NCI-H2171 treated with DMSO at 0.1 percent for 48 hours (cell line): Measurements from ENCODE around the gene GMPS.
"Not testable (repeated sequence)": the region's sequence is repeated elsewhere in the genome, so short reads cannot be mapped to it uniquely, and the experiment has no call there.

Experiments used
- DNase-seq: peaks from one replicate; lab custom pipeline; 2025; lab: John Stamatoyannopoulos, UW

GMPS gene

DNA sequence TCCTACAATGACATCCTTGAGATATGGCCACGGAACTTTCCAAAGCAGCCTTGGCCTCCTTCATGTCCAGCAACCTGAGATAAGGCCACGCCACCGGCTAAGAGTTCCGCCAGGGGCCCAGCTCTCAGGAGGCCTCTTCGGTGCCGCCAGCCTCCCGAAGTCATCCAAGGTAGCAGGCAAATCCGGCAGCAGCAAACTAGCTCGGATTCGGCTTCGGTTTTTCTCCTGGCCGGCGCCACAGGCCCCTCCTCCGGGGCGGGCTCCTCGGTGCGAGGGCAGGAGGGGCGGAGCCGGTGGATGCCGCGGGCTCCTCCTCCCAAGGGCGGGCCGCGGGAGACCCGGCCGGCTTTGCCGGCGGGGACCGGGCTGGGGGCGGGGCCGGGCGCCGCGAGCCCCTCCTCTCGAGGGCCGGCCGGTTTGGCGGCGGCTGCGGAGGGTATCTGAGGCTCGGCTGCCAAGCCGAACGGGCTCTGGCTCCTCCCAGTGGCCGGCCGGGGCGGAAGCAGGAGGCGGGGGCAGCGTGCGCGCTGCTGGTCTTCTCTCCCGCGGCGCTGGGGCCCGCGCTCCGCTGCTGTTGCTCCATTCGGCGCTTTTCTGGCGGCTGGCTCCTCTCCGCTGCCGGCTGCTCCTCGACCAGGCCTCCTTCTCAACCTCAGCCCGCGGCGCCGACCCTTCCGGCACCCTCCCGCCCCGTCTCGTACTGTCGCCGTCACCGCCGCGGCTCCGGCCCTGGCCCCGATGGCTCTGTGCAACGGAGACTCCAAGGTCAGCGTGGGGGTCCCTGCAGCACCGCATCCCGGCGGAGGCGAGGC lies at the start of gene GMPS:
Gene GMPS (plus strand): TSS at position 518 of the 812 bp plus-strand sequence. CDS start 221 bp downstream, at position 739.
- peak; percentile 96 for DNase-seq

DNA sequence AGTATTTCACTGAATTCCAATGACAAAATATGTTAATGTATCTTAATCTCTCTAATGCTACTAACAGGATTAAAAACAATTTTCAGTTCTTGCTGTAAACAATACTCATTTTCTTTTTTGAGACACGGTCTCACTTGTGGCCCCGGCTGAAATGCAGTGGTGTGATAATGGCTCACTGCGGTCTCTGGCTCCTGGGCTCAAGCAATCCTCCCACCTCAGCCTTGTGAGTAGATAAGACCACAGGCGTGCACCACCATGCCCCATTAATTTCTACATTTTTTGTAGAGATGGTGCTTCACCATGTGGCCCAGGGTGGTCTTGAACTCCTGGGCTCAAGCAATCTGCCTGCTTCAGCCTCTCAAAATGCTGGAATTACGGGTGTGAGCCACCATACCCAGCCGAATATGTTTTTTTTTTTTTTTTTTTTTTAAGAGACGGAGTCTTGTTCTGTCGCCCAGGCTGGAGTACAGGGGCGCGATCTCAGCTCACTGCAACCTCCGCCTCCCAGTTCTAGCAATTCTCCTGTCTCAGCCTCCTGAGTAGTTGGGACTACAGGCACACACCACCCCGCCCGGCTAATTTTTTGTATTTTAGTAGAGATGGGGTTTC lies 41.9 kb upstream of the GMPS start:
- DNase-seq: not testable (repeated sequence)

DNA sequence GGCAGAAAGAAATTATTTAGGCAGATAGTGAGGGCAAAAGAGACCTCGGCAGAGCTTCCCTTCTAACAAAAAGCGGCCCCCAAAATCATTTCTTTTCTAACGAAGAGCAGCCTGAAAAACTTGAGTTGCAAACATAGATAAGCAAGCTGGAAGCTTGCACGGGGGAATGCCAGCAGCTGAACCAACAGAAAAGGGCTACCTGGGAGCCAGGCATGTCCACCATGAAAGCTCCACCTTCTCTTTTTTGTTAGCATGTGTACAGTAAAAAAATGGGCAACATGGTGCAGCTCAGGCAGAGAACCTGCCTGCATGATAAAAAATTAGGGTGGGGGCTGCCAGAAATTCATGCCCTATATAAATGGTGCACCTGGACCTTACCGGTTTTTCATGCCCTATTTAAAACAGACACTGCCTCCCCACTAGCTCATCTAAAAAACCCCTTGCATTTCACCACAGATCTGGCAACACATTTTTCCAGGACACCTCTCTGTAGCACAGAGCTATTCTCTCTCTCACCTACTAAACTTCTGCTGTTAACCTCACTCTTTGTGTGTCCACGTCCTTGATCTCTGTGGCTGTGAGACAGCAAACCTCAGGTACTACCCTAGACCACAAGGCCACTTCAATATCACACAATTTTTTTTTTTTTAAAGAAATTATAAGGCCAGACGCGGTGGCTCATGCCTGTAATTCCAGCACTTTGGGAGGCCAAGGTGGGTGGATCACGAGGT lies 34.9 kb upstream of the GMPS start:
- DNase-seq: no peak

DNA sequence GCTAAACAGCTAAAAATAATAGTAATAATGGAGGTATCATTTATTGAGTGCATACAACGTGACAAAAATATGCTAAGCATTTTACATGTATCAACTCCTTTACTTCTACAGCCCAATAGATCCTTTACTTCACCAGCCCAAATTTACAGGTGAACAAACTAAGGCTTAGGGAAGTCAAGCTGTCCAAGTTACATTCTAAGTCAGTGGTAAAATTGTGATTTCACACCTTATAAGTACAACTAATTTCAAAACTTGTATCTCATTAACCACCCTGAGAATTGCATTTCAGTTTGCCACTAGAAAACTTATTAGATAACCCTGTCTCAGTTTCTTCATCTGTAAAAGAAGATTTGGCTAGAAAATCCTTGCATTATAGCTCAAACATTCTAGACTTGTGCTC lies 26.9 kb upstream of the GMPS start:
- DNase-seq: no peak

DNA sequence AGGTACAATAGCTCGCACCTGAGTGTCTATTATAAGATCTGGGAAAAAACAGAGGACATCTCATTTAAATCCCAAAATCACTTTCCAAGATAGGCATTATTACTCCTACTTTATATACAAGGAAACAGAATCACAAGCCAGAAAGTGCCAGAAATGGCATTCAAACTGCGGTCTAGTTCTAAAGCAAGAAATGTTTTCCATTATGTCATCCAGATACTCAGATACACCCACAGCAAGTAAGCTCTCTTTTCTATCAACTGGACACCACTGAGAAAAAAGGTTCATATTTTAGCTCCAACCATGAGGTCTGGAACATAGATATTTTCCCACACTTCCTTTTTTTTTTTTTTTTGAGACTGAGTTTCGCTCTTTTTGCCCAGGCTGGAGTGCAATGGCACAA lies 24.3 kb upstream of the GMPS start:
- DNase-seq: no peak

DNA sequence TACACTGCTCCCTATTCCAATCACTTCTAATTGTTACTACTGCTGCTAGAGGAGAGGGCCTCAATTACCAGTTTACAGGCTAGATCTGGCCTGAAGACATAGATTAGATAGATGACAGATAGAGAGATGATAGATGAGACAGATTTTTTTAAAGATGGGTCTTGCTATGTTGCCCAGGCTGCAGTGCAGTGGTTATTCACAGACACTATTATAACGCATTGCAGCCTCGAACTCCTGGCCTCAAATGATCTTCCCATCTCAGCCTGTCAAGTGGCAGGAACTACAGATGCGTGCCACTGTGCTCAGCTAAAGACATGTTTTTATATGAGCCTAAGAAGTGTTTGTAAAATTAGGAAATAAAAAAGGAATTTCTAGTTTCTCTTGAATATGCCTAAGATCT lies 22.5 kb upstream of the GMPS start:
- DNase-seq: no peak

DNA sequence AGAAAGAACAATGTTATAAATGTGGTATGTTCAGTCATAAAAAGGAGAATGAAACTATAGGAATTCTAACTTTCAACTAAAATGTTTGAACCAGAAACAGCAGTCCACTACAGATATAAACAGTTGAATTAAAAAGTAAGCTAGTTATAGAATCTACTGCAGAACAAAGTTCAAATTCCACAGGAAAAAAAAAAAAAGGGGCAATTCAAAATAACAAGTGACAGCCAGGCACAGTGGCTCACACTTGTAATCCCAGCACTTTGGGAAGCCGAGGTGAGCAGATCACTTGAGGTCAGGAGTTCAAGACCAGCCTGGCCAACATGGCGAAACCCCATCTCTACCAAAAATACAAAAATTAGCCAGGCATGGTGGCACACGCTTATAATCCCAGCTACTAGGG lies 21.0 kb upstream of the GMPS start:
- DNase-seq: not testable (repeated sequence)

DNA sequence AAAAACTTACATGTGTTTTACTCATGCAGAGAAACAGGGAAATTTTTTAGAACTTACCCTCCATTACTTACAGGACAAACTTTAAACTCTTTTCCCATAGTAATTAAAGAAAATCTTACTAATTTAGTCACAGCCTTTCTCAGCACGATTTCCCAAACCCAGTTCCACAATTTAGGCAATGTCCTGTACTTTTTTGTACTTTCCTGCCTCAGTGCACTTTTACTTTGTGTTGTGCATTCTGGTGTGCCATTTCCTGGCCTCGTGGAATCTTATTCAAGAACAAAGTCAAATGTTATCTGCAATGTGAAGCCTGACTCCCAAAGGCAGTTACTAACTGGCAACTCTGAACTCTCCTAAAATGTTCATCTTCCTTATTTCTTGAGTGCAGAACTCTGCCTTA lies 18.1 kb upstream of the GMPS start:
- no peak for DNase-seq

DNA sequence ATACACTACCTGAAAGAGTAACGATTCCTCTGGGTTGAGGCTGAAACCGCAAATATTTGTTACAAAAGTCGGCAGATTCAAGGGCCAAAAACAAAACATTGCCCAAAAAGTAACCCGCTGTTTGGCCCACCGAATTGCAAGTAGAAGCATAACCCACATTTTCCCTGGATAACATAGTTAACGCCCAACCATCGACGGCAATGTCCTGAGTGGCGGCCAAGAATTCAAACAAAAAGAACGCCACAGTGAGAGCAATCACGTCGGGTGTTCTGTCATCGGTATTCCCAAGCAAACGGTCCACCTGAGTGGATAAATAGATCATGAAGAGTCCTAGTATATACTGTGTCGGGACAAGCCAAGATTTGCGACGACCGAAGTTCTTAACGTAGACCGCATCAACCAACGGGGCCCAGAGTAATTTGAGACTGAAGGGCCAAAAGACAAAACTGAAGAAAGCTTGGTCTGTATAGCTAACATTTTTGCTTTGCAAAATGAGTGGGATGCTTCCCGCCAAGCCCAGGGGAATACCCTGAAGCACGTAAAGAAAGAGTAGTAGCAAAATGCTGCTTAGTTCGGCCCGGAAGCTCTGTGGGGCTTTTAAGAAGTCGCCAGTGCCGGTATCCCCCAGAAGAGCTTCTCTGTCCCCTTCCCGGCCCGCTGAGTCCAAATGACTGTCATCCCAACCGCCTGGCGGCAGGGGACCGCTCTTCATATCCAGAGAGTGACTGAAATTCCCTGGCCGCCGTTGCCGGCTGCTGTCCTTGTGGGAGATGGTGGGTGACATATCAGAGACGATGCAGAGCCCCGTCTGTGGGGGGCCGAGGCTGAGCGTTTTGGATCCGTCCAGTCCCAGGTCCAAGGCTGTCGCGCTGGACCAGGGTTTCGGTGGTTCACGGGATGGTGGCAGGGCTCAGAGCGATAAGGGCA lies 17.0 kb upstream of the GMPS start:
- DNase-seq: peak; percentile 45

DNA sequence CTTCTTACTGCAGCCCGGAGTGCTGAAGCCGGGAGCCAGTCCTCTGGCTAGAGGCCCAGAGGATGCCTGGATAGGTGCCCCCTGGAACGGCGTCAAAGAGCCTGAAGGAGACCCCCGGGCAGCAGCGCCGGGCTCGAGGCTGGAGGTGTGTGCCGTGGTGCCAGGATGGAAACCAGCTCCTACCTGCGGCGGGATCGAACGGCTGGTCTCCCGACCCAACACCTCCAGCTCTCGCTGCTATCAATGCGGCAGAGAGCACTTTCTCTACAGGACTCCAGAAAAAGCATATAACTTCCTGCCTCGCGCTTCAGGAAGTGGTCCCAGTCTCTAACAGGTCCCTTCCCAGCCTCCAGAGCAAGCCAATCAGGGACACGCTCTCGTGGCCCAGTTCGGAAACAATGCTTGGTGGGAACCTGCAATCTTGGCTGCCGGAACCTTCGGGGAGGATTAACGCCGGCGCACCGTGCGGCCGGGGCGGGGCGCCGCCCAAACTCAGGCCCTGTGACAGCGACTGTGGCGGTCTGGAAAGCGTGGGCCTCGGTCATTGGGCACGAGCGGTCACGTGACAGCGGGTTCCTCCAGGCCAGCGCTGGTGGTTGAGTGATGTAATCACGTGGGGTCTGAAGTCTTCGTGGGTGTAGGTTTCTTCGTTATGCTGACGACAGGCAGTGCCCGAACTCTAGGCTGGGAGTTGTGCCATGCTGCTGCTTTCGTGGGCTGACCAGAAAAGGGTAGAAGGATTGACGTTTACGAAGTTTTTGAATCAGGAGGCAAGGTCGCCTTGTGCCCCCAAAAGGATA lies 16.1 kb upstream of the GMPS start, which contains the start of gene SLC33A1:
Gene SLC33A1 (minus strand): TSS at position 287 of the 800 bp plus-strand sequence. CDS start 430 bp downstream, outside the sequence.
- peak; percentile 99 for DNase-seq

DNA sequence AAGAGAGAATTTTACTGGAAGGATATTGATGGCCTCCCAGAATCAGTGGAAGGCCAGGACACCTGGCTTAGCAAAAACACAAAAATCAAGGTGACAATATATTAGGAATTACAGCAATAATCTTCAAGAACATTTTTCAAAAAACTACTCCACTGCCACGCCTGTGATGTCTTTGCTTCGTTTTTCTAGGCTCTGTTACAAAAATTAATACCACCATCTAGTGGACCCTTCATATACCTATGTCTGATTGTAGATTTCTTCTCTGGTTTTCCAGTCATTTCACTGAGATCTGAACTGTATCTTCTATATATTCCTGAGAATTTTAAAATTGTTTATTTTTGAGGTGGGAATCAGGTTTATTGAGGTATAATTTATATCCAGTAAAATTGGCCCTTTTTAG lies 10.6 kb upstream of the GMPS start:
- DNase-seq: no peak

DNA sequence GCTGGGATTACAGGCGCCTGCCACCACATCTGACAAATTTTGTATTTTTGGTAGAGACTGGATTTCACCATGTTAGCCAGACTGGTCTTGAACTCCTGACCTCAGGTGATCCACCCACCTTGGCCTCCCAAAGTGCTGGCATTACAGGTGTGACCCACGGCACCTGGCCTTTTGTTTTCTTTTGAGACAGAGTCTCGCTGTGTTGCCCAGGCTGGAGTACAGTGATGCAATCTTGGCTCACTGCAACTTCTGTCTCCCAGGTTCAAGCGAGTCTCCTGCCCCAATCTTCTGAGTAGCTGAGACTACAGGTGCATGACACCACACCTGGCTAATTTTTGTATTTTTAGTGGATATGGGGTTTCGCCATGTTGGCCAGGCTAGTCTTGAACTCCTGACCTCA lies 10.0 kb upstream of the GMPS start:
- not testable (repeated sequence) for DNase-seq

DNA sequence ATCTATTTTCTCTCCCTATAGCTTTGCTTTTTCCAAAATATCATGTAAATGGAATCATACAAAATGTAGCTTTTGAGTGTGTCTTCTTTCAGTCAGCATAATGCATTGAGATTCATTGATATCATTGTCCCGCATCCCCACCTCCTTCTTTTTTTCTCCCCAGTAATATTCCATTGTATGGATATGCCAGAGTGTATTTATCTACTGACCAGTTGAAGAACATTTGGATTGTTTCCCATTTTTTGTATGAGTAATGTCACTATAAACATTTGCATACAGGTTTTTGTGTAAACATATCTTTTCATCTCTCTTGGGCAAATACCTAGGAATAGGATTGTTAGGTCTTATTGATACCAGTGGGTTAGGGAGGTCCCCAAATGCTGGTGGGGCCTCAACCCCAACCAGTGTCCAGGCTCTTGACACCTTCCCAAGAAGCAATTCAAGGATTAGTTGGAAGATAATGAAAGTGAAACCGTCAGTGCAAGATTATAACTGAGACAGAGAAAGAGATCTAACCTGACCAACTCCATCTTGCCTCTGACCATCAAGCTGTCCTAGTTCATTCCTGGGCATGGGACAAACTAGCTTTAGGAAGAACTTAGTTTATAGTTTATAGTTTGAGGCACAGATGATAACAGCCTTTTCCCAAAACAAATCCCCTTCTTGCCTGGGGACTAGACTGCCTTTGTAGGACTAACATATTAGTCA lies 8.8 kb upstream of the GMPS start:
- DNase-seq: no peak

DNA sequence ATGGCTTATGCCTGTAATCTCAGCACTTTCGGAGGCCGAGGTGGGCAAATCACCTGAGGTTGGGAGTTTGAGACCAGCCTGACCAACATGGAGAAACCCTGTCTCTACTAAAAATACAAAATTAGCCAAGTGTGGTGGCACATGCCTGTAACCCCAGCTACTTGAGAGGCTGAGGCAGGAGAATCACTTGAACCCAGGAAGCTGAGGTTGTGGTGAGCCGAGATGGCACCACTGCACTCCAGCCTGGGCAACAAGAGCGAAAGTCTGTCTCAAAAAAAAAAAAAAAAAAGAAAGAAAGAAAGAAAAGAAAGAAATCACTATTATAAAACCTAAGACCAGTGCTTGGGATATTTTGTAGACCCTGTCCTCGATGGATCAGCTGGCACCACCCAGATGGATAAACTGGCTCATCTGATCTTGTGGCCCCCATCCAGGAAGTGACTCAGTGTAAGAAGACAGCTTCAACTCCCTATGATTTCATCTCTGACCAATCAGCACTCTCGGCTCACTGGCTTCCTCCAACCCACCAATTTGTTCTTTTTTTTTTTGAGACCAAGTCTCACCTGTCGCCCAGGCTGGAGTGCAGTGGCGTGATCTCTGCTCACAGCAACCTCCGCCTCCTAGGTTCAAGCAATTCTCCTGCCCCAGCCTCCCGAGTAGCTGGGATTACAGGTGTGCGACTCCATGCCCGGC lies 8.0 kb upstream of the GMPS start:
- peak; percentile 28 for DNase-seq

DNA sequence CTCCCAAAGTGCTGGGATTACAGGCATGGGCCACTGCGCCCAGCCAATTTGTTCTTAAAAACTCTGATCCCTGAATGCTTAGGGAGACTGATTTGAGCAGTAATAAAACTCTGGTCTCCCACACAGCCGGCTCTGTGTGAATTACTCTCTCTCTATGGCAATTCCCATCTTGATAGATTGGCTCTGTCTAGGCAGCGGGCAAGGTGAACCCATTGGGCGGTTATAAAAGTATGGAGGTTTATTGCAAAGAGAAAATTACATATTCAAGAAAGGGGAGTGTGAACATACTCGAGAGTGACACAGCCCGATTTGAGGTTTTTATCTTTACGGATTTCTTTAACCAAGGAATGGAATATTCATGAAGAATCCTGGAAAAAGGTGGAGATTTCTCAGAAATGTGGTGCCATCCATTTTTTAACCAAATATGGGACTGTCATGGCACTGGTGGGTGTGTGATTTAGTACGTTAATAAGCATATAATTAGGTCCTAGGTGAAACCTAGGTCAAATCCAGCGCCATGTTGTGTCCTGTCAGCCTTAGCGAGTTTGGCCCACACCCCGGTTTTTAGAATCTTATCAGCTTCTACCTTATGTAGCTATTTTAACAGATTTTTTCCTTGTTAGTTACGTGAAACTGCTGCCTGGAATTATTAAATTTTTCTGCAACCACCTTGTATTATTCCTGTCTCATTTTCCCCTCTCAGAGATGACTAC lies 7.2 kb upstream of the GMPS start:
- no peak for DNase-seq

DNA sequence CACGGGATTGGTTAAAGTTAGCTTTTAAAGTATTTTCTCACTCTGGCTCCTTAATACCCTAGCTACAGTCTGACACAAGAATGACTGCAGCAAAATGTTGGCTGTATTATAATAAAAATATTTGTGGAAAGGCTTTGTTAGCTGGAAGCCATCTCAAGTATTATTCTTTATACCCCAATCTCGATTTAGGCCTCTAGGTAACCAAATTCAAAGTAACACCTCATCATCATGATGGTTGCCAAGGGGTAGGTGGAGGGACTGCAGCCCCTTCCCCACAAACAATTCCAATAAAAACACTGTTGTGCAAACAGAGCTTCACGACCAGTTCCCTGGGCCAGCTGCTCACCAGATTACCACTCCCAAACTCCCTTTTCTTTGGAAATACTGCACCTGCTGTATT lies 759 bp upstream of the GMPS start:
- DNase-seq: no peak

DNA sequence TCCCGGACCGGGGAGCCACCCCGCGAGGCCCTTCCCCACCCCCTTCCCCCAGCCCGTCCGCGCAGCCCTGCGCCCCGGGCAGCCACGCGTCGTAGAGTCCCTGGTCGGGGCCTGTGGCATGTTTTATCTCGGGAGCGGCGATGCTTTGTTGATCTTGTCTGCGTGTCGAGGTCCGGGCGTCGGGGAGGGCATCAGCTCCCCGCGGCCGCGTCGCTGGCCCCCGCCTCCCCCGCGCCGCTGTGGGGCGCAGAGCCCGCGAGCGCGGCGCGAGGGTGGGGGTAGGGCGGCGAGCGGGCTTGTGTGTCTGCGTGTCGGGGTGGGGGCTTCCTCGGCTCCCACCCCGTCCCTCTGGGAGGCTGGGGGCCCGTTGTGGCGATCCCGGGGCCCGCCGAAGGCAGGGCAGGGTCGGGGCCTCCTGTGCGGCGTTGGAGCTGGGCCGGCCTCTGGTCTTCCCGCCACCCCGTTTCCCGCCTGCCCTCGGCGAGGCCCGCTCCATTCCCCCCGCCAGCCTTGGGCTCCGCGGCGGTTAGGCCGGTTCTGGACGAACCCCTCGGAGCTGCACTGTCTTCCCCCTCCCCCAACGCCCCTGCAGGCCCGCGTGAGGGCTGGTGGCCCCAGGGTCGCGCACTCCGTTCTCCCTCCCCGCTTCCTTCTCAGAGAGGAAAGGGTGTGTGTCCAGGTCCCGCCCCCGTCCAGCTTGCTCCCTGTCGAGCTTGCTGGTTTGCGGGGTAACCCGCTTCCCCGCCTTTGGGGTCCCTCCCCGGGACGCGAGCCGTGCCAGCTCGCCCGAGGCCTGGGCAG lies 695 bp downstream of the GMPS start:
- DNase-seq: no peak

DNA sequence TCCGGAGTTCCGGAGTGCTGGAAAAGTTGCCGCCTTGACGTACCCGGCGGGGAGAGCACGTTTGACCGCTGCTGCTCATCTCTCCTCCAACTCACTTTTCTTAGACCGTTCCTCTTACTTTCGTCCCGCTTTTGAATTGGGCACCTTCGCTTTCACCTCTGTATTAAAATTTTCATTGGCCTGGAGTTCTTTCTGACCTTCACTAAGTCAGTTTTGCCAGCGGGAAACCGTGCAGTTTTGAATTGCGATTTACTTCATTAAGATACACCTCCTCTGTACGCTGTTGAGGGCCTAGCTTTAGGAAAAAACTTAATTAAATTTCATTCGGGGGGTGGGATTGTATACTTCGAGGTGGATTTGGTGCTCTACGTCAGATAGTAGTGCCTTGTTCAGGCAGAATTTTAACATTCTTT lies 1.3 kb downstream of the GMPS start:
- DNase-seq: no peak
